ENCODE results near the gene GPR161.

GPR161 gene

GRCh38 chr1:168097921-168098528 lies 38.7 kb downstream of the GPR161 start:
- TF ChIP-seq CTCF (IDR thresholded peaks at IDR 0.05) (no peak), ZFX (IDR thresholded peaks at IDR 0.05; ENCODE audit: borderline replicate concordance) (no peak)
- H3K27ac ChIP-seq, result no peak overlapping the region

- TF ChIP-seq ZFX (IDR thresholded peaks at IDR 0.05; ENCODE audit: borderline replicate concordance) (no peak), CTCF (IDR thresholded peaks at IDR 0.05) (no peak)
- no peak overlapping the region for H3K27ac ChIP-seq
Measured at GRCh38 chr1:168096296-168097165, 40.2 kb downstream of the GPR161 start.

GRCh38 chr1:168095476-168095875 lies 41.3 kb downstream of the GPR161 start:
- H3K27ac ChIP-seq, result no peak overlapping the region
- TF ChIP-seq ZFX (IDR thresholded peaks at IDR 0.05; ENCODE audit: borderline replicate concordance), result no peak
- TF ChIP-seq CTCF (IDR thresholded peaks at IDR 0.05), result no peak

GRCh38 chr1:168093616-168094015 lies 43.1 kb downstream of the GPR161 start:
- no peak for TF ChIP-seq ZFX (IDR thresholded peaks at IDR 0.05; ENCODE audit: borderline replicate concordance)
- TF ChIP-seq CTCF (IDR thresholded peaks at IDR 0.05), result no peak
- H3K27ac ChIP-seq, result no peak overlapping the region

- TF ChIP-seq CTCF (IDR thresholded peaks at IDR 0.05) (peak; percentile 31), ZFX (IDR thresholded peaks at IDR 0.05; ENCODE audit: borderline replicate concordance) (no peak)
- H3K27ac ChIP-seq, result no peak overlapping the region
Measured at GRCh38 chr1:168092566-168093355, 44.0 kb downstream of the GPR161 start.

GRCh38 chr1:168091720-168092550 lies 44.8 kb downstream of the GPR161 start:
- no peak overlapping the region for H3K27ac ChIP-seq
- TF ChIP-seq ZFX (IDR thresholded peaks at IDR 0.05; ENCODE audit: borderline replicate concordance), result no peak
- TF ChIP-seq CTCF (IDR thresholded peaks at IDR 0.05), result no peak

Data from 22Rv1 (cell line).